IPS-18c (cell line): ENCODE results near the gene SSB.
"Not testable (repeated sequence)": the region's sequence is repeated elsewhere in the genome, so short reads cannot be mapped to it uniquely, and the experiment has no call there.

Source experiments
- H3K4me3 ChIP-seq: 2 replicates; pipeline ENCODE4 v1.7.0; 2013; ENCODE audit warnings: low read depth, mild to moderate bottlenecking, low read length, moderate library complexity; ENCODE audit not compliant: insufficient read depth
- H3K9me3 ChIP-seq: one replicate; pipeline ENCODE4 v1.6.1; 2013; ENCODE audit warnings: mild to moderate bottlenecking, low read length, moderate library complexity; ENCODE audit not compliant: control insufficient read depth, insufficient read depth

Gene SSB

GRCh38 chr2:169775765-169776164, 22.9 kb upstream of the SSB start:
- H3K4me3 ChIP-seq = no peak overlapping the region
- no peaks in the 10 kb centered on the region for H3K9me3 ChIP-seq

GRCh38 chr2:169776252-169776761, 22.4 kb upstream of the SSB start:
- H3K9me3 ChIP-seq = no peaks in the 10 kb centered on the region
- no peak overlapping the region for H3K4me3 ChIP-seq

GRCh38 chr2:169778446-169778845, 20.2 kb upstream of the SSB start:
- H3K9me3 ChIP-seq = no peaks in the 10 kb centered on the region
- no peak overlapping the region for H3K4me3 ChIP-seq

- no peak overlapping the region for H3K4me3 ChIP-seq
- H3K9me3 ChIP-seq = no peaks in the 10 kb centered on the region
Observed at GRCh38 chr2:169781249-169782013, 17.2 kb upstream of the SSB start.

GRCh38 chr2:169782513-169782912, 16.2 kb upstream of the SSB start:
- Histone ChIP-seq H3K4me3 (no peak overlapping the region), H3K9me3 (no peaks in the 10 kb centered on the region)

GRCh38 chr2:169790581-169790980, 8.1 kb upstream of the SSB start:
- Histone ChIP-seq H3K4me3 (no peak overlapping the region), H3K9me3 (no peaks in the 10 kb centered on the region)

- no peaks in the 10 kb centered on the region for H3K9me3 ChIP-seq
- H3K4me3 ChIP-seq = no peak overlapping the region
Observed at GRCh38 chr2:169795181-169795580, 3.5 kb upstream of the SSB start.

- Histone ChIP-seq H3K9me3 (no peaks in the 10 kb centered on the region), H3K4me3 (no peak overlapping the region)
Observed at GRCh38 chr2:169796441-169796840, 2.2 kb upstream of the SSB start.

- H3K9me3 ChIP-seq = no peaks in the 10 kb centered on the region
- no peak overlapping the region for H3K4me3 ChIP-seq
Observed at GRCh38 chr2:169797601-169798000, 1.1 kb upstream of the SSB start.

- H3K4me3 ChIP-seq = no peak overlapping the region; the same call in 1 of the 2 replicates
- H3K9me3 ChIP-seq = no peaks in the 10 kb centered on the region
Observed at GRCh38 chr2:169798397-169798717, 314 bp upstream of the SSB start.

GRCh38 chr2:169803480-169803879, 4.8 kb downstream of the SSB start:
- Histone ChIP-seq H3K9me3 (no peaks in the 10 kb centered on the region), H3K4me3 (no peak overlapping the region)

- Histone ChIP-seq H3K9me3 (no peaks in the 10 kb centered on the region), H3K4me3 (no peak overlapping the region)
Observed at GRCh38 chr2:169806586-169806985, 7.9 kb downstream of the SSB start.

GRCh38 chr2:169808221-169808620, 9.6 kb downstream of the SSB start:
- Histone ChIP-seq H3K4me3 (no peak overlapping the region), H3K9me3 (no peaks in the 10 kb centered on the region)

- no peak overlapping the region for H3K4me3 ChIP-seq
- H3K9me3 ChIP-seq = no peaks in the 10 kb centered on the region
Observed at GRCh38 chr2:169815849-169816248, 17.2 kb downstream of the SSB start.

- not testable (repeated sequence) for H3K9me3 ChIP-seq, H3K4me3 ChIP-seq
Observed at GRCh38 chr2:169816961-169817360, 18.3 kb downstream of the SSB start.

GRCh38 chr2:169817369-169817768, 18.7 kb downstream of the SSB start:
- not testable (repeated sequence) for H3K9me3 ChIP-seq, H3K4me3 ChIP-seq

GRCh38 chr2:169818241-169818640, 19.6 kb downstream of the SSB start:
- Histone ChIP-seq H3K4me3 (no peak overlapping the region), H3K9me3 (no peaks in the 10 kb centered on the region)

GRCh38 chr2:169819106-169819505, 20.4 kb downstream of the SSB start:
- Histone ChIP-seq H3K4me3 (no peak overlapping the region), H3K9me3 (no peaks in the 10 kb centered on the region)

GRCh38 chr2:169820101-169820500, 21.4 kb downstream of the SSB start:
- not testable (repeated sequence) for H3K9me3 ChIP-seq, H3K4me3 ChIP-seq
